CD4-positive, alpha-beta T cell treated with Interferon gamma for 1 hour (primary cell): ENCODE measurements around the gene ZNF646.

Experiments used
- DNase-seq: peaks from one replicate; pipeline ENCODE4 v3.0.0-alpha.2; 2020

The ZNF646 gene

GRCh38 chr16:31132303-31132979 is 58.2 kb downstream of the ZNF646 start:
- DNase-seq: no peak

DNA sequence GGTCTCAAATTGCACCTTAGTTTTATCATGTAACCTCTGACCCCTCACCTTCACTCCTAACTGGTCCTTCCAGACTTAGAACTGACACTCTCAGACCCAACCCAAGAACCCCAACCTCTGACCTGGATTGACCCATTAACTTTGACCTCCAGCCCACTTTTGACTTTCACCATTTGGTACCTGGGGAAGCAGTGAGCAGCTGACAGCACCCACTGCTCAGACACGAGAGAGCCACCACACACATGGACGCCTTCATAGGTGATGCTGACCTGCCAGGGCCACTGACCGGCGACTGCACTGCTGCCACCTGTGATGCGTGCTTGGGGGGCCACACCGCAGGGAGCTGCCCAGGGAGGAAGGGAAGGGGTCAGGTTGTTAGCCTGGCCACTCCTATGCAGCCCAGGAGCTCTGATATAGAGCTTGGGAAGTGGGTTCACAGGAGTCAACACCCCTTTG is 58.9 kb downstream of the ZNF646 start:
- DNase-seq: no peak
